ENCODE results near the gene ZBTB11.

The ZBTB11 gene

DNA sequence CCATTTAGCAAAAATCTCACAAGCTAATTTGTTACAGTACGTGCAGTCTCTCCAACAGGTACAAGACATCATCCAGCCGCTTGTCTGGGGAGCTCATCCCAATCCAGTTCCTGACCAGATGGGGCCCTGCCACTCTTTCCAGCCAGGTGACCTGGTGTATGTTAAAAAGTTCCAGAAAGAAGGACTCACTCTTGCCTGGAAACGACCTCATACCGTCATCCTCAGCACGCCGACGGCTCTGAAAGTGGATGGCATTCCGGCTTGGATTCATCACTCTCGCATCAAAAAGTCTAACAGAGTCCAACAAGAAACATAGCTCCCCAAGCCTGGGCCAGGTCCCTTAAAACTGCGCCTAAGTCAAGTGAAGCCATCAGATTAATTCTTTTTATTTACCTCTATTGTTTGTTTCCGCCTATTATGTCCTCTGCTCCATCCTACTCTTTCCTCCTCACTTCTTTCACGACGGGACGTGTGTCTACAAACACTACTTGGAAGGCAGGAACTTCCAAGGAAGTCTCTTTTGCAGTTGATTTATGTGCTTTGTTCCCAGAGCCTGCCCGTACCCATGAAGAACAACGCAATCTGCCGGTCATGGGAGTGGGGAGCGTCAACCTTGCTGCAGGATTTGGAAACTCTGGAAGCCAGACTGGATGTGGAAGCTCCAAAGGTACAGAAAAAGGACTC is 37.5 kb downstream of the ZBTB11 start:
- H3K14ac ChIP-seq (ENCODE audit: low read length), result no peak overlapping the region
- H3K36me3 ChIP-seq (replicated peaks in 1 of 2; ENCODE audit: control insufficient read depth in 2 of 2, insufficient read depth in 2 of 2, low read length in 2 of 2), result no peaks in the 10 kb centered on the region
- no peak overlapping the region for H3K9ac ChIP-seq (ENCODE audit: low read depth, low read length, poor library complexity)
- H3K27me3 ChIP-seq (ENCODE audit: control insufficient read depth in 3 of 3, insufficient read depth in 3 of 3, low read depth in 1 of 3, low read length in 3 of 3), result no peaks in the 10 kb centered on the region
- H3K4me2 ChIP-seq (ENCODE audit: insufficient read depth, low read length, poor library complexity, severe bottlenecking), result no peak overlapping the region
- no peak overlapping the region for H4K8ac ChIP-seq (ENCODE audit: low read depth, low read length)
- no peak overlapping the region for H3K4ac ChIP-seq (ENCODE audit: low read length)
- no peak overlapping the region for H2AFZ ChIP-seq (ENCODE audit: low read length)
- no peak overlapping the region for H2AK5ac ChIP-seq (ENCODE audit: low read depth, low read length)
- peaks cover 3 to 7% of the 10 kb centered on the region in 2 donors for H3K4me1 ChIP-seq (ENCODE audit: control insufficient read depth in 2 of 2, insufficient read depth in 1 of 2, low read depth in 1 of 2, low read length in 2 of 2)
- H3K79me1 ChIP-seq (ENCODE audit: low read depth, low read length), result no peaks in the 10 kb centered on the region
- H2BK12ac ChIP-seq (ENCODE audit: low read length), result no peak overlapping the region
- H3K9me3 ChIP-seq (replicated peaks in 1 of 2; ENCODE audit: control insufficient read depth in 2 of 2, insufficient read depth in 1 of 2, low read depth in 1 of 2, low read length in 2 of 2), result no peaks in the 10 kb centered on the region
- no peak overlapping the region for H3K4me3 ChIP-seq (ENCODE audit: low read length in 2 of 2)
- no peak overlapping the region for H4K91ac ChIP-seq (ENCODE audit: low read depth, low read length, poor library complexity)
- no peak overlapping the region for H2BK5ac ChIP-seq (ENCODE audit: low read length)
- no CpG with 5 or more reads among the region's 18 CpGs for WGBS, 2 donors (ENCODE audit: extremely low coverage in 2 of 2, insufficient read length in 2 of 2, insufficient replicate concordance in 1 of 2)
- no peak overlapping the region for H2BK120ac ChIP-seq (ENCODE audit: low read depth, low read length)
- H3K23ac ChIP-seq (ENCODE audit: low read depth, low read length, poor library complexity), result no peak overlapping the region
- DNase-seq (ENCODE audit: low spot score), result no peak
- H3K27ac ChIP-seq (replicated peaks; ENCODE audit: low read length), result no peak overlapping the region
- no peak overlapping the region for H3K18ac ChIP-seq (ENCODE audit: low read length)
- no peak overlapping the region for H2BK15ac ChIP-seq (ENCODE audit: low read length)

DNA sequence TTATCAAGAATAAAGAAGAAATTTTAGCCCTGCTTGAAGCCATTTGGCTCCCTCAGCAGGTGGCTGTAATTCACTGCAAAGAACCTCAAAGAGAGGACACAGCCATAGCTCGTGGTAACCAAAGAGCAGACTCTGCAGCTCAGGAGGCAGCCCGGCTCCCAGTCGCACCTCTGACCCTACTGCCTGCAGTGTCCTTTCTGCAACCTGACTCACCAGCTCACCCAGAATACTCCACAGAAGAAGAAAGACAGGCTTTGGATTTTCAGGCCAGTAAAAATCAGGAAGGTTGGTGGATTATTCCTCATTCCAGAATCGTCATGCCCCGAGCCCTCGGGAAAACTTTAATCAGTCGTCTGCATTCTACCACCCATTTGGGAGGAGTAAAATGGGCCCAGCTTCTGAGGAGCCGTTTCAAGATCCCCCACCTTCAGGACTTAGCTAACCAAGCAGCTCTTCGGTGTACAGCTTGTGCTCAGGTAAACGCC is 38.6 kb downstream of the ZBTB11 start:
- Histone ChIP-seq H3K18ac (ENCODE audit: low read length) (no peak overlapping the region), H2AK5ac (ENCODE audit: low read depth, low read length) (no peak overlapping the region), H3K36me3 (replicated peaks in 1 of 2; ENCODE audit: control insufficient read depth in 2 of 2, insufficient read depth in 2 of 2, low read length in 2 of 2) (no peaks in the 10 kb centered on the region), H2BK120ac (ENCODE audit: low read depth, low read length) (no peak overlapping the region), H3K23ac (ENCODE audit: low read depth, low read length, poor library complexity) (no peak overlapping the region), H3K9ac (ENCODE audit: low read depth, low read length, poor library complexity) (no peak overlapping the region), H4K91ac (ENCODE audit: low read depth, low read length, poor library complexity) (no peak overlapping the region), H3K4ac (ENCODE audit: low read length) (no peak overlapping the region), H2BK15ac (ENCODE audit: low read length) (no peak overlapping the region), H3K27me3 (ENCODE audit: control insufficient read depth in 3 of 3, insufficient read depth in 3 of 3, low read depth in 1 of 3, low read length in 3 of 3) (no peaks in the 10 kb centered on the region), H3K9me3 (replicated peaks in 1 of 2; ENCODE audit: control insufficient read depth in 2 of 2, insufficient read depth in 1 of 2, low read depth in 1 of 2, low read length in 2 of 2) (no peaks in the 10 kb centered on the region), H3K14ac (ENCODE audit: low read length) (no peak overlapping the region), H3K4me3 (ENCODE audit: low read length in 2 of 2) (no peak overlapping the region), H2BK12ac (ENCODE audit: low read length) (no peak overlapping the region), H3K4me2 (ENCODE audit: insufficient read depth, low read length, poor library complexity, severe bottlenecking) (no peak overlapping the region), H3K4me1 (ENCODE audit: control insufficient read depth in 2 of 2, insufficient read depth in 1 of 2, low read depth in 1 of 2, low read length in 2 of 2) (peaks cover 3 to 7% of the 10 kb centered on the region in 2 donors), H4K8ac (ENCODE audit: low read depth, low read length) (peak overlapping the region; percentile 21), H2AFZ (ENCODE audit: low read length) (peak overlapping the region; percentile 72), H3K27ac (replicated peaks; ENCODE audit: low read length) (no peak overlapping the region), H2BK5ac (ENCODE audit: low read length) (no peak overlapping the region), H3K79me1 (ENCODE audit: low read depth, low read length) (no peaks in the 10 kb centered on the region)
- DNase-seq (ENCODE audit: low spot score), result no peak
- WGBS, 2 donors (ENCODE audit: extremely low coverage in 2 of 2, insufficient read length in 2 of 2, insufficient replicate concordance in 1 of 2), result no CpG with 5 or more reads among the region's 10 CpGs

DNA sequence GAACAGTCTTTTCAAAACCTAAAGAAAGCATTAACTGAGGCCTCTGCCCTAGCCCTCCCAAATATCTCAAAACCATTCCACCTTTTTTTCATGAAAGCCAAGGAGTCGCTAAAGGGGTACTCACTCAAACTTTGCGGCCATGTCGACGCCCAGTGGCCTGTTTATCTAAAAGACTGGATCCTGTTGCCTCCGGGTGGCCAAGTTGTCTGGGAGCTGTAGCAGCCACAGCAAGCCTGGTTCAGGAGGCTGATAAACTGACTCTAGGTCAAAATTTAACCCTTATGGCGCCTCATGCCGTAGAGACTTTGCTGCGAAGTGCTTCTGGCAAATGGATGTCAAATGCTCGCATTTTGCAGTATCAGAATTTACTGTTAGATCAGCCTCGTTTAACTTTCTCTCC is 39.5 kb downstream of the ZBTB11 start:
- peaks cover 3 to 7% of the 10 kb centered on the region in 2 donors for H3K4me1 ChIP-seq (ENCODE audit: control insufficient read depth in 2 of 2, insufficient read depth in 1 of 2, low read depth in 1 of 2, low read length in 2 of 2)
- no peak overlapping the region for H3K23ac ChIP-seq (ENCODE audit: low read depth, low read length, poor library complexity)
- no peak overlapping the region for H3K9ac ChIP-seq (ENCODE audit: low read depth, low read length, poor library complexity)
- H3K4ac ChIP-seq (ENCODE audit: low read length), result no peak overlapping the region
- H3K18ac ChIP-seq (ENCODE audit: low read length), result no peak overlapping the region
- no peak overlapping the region for H3K4me3 ChIP-seq (ENCODE audit: low read length in 2 of 2)
- H2AK5ac ChIP-seq (ENCODE audit: low read depth, low read length), result no peak overlapping the region
- H4K8ac ChIP-seq (ENCODE audit: low read depth, low read length), result no peak overlapping the region
- no peak overlapping the region for H2BK120ac ChIP-seq (ENCODE audit: low read depth, low read length)
- no peak overlapping the region for H3K4me2 ChIP-seq (ENCODE audit: insufficient read depth, low read length, poor library complexity, severe bottlenecking)
- H3K36me3 ChIP-seq (replicated peaks in 1 of 2; ENCODE audit: control insufficient read depth in 2 of 2, insufficient read depth in 2 of 2, low read length in 2 of 2), result no peaks in the 10 kb centered on the region
- WGBS, 2 donors (ENCODE audit: extremely low coverage in 2 of 2, insufficient read length in 2 of 2, insufficient replicate concordance in 1 of 2), result no CpG with 5 or more reads among the region's 10 CpGs
- no peaks in the 10 kb centered on the region for H3K27me3 ChIP-seq (ENCODE audit: control insufficient read depth in 3 of 3, insufficient read depth in 3 of 3, low read depth in 1 of 3, low read length in 3 of 3)
- no peak overlapping the region for H2BK15ac ChIP-seq (ENCODE audit: low read length)
- H2AFZ ChIP-seq (ENCODE audit: low read length), result no peak overlapping the region
- H3K9me3 ChIP-seq (replicated peaks in 1 of 2; ENCODE audit: control insufficient read depth in 2 of 2, insufficient read depth in 1 of 2, low read depth in 1 of 2, low read length in 2 of 2), result no peaks in the 10 kb centered on the region
- H2BK12ac ChIP-seq (ENCODE audit: low read length), result no peak overlapping the region
- H2BK5ac ChIP-seq (ENCODE audit: low read length), result no peak overlapping the region
- H3K14ac ChIP-seq (ENCODE audit: low read length), result no peak overlapping the region
- no peak for DNase-seq (ENCODE audit: low spot score)
- no peak overlapping the region for H4K91ac ChIP-seq (ENCODE audit: low read depth, low read length, poor library complexity)
- H3K79me1 ChIP-seq (ENCODE audit: low read depth, low read length), result no peaks in the 10 kb centered on the region
- H3K27ac ChIP-seq (replicated peaks; ENCODE audit: low read length), result no peak overlapping the region

DNA sequence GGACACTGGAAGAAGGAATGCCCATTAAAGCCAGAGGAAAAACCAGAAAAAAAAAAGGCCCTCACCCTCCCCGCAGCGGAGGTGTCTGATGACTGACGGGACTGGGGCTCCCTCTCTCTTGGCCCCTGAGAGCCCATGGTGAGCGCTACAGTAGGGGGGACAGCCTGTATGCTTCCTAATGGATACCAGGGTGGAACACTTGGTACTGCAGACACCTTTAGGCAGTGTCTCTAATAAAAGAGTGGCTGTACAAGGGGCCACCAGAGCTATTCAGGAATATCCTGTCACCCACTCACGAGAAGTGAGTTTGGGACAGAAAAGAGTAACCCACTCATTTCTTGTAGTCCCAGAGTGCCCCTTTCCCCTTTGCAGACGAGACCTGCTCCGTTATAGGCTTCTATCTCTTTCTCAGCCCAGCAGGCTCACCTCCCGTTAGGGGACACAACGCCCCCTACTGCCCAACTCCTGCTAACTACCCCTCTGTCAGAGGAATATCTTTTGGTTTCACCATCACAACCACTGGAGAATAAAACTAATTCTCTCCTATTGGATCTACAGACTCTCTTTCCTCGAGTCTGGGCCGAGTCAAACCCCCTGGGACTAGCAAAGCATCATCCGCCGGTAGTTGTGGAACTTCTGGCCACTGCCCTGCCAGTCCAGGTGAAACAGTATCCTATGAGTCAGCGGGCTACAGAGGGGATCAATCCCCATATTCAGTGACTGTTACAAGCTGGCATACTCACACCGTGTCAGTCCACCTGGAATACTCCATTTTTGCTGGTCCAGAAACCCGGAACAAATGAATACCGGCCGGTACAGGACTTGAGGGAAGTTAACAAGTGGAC is 40.8 kb downstream of the ZBTB11 start:
- no peak overlapping the region for H2BK5ac ChIP-seq (ENCODE audit: low read length)
- H3K4me2 ChIP-seq (ENCODE audit: insufficient read depth, low read length, poor library complexity, severe bottlenecking), result no peak overlapping the region
- peaks cover 3 to 7% of the 10 kb centered on the region in 2 donors for H3K4me1 ChIP-seq (ENCODE audit: control insufficient read depth in 2 of 2, insufficient read depth in 1 of 2, low read depth in 1 of 2, low read length in 2 of 2)
- H3K27ac ChIP-seq (replicated peaks; ENCODE audit: low read length), result no peak overlapping the region
- no CpG with 5 or more reads among the region's 18 CpGs for WGBS, 2 donors (ENCODE audit: extremely low coverage in 2 of 2, insufficient read length in 2 of 2, insufficient replicate concordance in 1 of 2)
- no peaks in the 10 kb centered on the region for H3K36me3 ChIP-seq (replicated peaks in 1 of 2; ENCODE audit: control insufficient read depth in 2 of 2, insufficient read depth in 2 of 2, low read length in 2 of 2)
- H3K4ac ChIP-seq (ENCODE audit: low read length), result no peak overlapping the region
- no peak overlapping the region for H2BK15ac ChIP-seq (ENCODE audit: low read length)
- no peaks in the 10 kb centered on the region for H3K9me3 ChIP-seq (replicated peaks in 1 of 2; ENCODE audit: control insufficient read depth in 2 of 2, insufficient read depth in 1 of 2, low read depth in 1 of 2, low read length in 2 of 2)
- H3K23ac ChIP-seq (ENCODE audit: low read depth, low read length, poor library complexity), result no peak overlapping the region
- no peaks in the 10 kb centered on the region for H3K79me1 ChIP-seq (ENCODE audit: low read depth, low read length)
- no peak overlapping the region for H2BK12ac ChIP-seq (ENCODE audit: low read length)
- H3K18ac ChIP-seq (ENCODE audit: low read length), result no peak overlapping the region
- H3K27me3 ChIP-seq (ENCODE audit: control insufficient read depth in 3 of 3, insufficient read depth in 3 of 3, low read depth in 1 of 3, low read length in 3 of 3), result no peaks in the 10 kb centered on the region
- no peak overlapping the region for H4K8ac ChIP-seq (ENCODE audit: low read depth, low read length)
- no peak overlapping the region for H3K4me3 ChIP-seq (ENCODE audit: low read length in 2 of 2)
- no peak overlapping the region for H2BK120ac ChIP-seq (ENCODE audit: low read depth, low read length)
- no peak overlapping the region for H2AK5ac ChIP-seq (ENCODE audit: low read depth, low read length)
- H3K14ac ChIP-seq (ENCODE audit: low read length), result no peak overlapping the region
- no peak overlapping the region for H3K9ac ChIP-seq (ENCODE audit: low read depth, low read length, poor library complexity)
- H2AFZ ChIP-seq (ENCODE audit: low read length), result peak overlapping the region; percentile 79
- no peak overlapping the region for H4K91ac ChIP-seq (ENCODE audit: low read depth, low read length, poor library complexity)
- peak; percentile 27 for DNase-seq (ENCODE audit: low spot score)

Data from neuronal stem cell (in vitro differentiated cells).